Vagina (tissue), 2 donors: ENCODE data around the gene CRAT.

Source experiments
- POLR2AphosphoS5 ChIP-seq, 2 donors: sonication (generic); formaldehyde crosslinking; IDR thresholded peaks; one replicate each; pipeline ENCODE4 v1.9.0; 2017; ENCODE audit warnings: antibody characterized with exemption in 2 of 2, mild to moderate bottlenecking in 2 of 2, low read depth in 1 of 2; ENCODE audit not compliant: insufficient read depth in 1 of 2
- TF ChIP-seq, protein P1 (sequence below), 3 experiments: fragments of 450-650 bp in 2 of 3; fragments of 200-600 bp in 1 of 3; sonication (generic) in 1 of 3; IDR thresholded peaks; one replicate each; pipeline ENCODE4 v1.5.1; 2017 to 2019; ENCODE audit warnings: antibody characterized with exemption in 3 of 3, mild to moderate bottlenecking in 2 of 3, moderate library complexity in 2 of 3

DNA sequence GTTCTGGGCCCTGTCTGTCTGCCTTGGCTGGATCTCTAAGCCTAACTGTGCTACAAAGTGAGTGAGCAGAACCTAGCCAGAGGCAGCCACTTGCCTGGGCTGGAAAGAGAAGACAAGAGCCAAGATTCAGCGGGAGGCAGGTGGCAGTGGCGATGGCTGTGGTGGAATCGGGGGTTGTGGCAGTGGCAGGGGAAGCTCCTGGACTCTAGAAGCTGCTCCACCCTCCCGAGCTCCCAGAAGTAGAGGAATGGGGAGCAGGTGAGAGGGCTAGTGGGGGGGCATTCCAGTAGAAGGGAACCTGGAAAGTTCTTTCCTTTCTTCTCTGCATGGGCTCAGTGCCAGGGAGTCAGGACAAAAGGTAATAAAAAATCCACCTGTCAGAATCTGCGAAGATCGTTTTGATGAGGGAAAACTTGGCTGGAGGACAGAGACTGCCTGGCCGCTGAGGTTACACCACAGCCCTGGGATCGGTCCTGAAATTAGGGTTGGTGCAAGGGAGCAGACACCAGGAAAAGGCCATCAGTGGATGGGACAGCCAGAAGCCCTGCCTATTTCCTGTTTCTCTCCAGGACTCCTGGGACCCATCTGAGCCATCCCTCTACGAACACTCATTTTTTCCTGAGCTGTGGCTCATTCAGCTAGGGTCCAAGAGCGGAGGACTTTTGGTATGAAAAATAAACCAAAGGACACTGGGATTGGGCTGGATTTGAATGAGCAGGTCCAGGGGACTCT, 1.6 kb downstream of the CRAT start:
- TF ChIP-seq, protein P1, sequence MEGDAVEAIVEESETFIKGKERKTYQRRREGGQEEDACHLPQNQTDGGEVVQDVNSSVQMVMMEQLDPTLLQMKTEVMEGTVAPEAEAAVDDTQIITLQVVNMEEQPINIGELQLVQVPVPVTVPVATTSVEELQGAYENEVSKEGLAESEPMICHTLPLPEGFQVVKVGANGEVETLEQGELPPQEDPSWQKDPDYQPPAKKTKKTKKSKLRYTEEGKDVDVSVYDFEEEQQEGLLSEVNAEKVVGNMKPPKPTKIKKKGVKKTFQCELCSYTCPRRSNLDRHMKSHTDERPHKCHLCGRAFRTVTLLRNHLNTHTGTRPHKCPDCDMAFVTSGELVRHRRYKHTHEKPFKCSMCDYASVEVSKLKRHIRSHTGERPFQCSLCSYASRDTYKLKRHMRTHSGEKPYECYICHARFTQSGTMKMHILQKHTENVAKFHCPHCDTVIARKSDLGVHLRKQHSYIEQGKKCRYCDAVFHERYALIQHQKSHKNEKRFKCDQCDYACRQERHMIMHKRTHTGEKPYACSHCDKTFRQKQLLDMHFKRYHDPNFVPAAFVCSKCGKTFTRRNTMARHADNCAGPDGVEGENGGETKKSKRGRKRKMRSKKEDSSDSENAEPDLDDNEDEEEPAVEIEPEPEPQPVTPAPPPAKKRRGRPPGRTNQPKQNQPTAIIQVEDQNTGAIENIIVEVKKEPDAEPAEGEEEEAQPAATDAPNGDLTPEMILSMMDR (IDR thresholded peaks at IDR 0.05), result no peak
- TF ChIP-seq POLR2AphosphoS5 (IDR thresholded peaks at IDR 0.05; ENCODE audit: insufficient read depth in 1 of 2, low read depth in 1 of 2), result no peak
